IMR-90 (cell line): ENCODE data around the gene NOTCH3. TPM values are rescaled to one million over a fixed set of nuclear protein-coding genes. Genes with fewer than 3 reads are reported as not detected.

Experiments
- ATAC-seq: fragments of 200-7000 bp; cut with Tn5 transposase; 2 replicates; pipeline ENCODE4 v1.9.1; 2020; ENCODE audit warnings: low read depth, mild to moderate bottlenecking, moderate library complexity
- BruUV-seq: library from RNA; stranded (reverse); fragments of 400-500 nt; replicated peaks from 2 replicates; lab custom pipeline; 2021; lab: Mats Ljungman, UMichigan
- CTCF ChIA-PET: fragments of 300-600 bp; formaldehyde crosslinking; extraction: SDS; loops from one replicate; lab custom pipeline; 2021; ENCODE audit warnings: antibody characterized with exemption; lab: Yijun Ruan, JAX
- POLR2A ChIA-PET: fragments of 300-600 bp; sonication (Branson Sonifier 250); formaldehyde crosslinking; loops from one replicate; lab custom pipeline; 2022; ENCODE audit warnings: antibody characterized with exemption; ENCODE audit not compliant: unreplicated experiment; lab: Charles Lee
- DNase-seq: peaks from one replicate; pipeline ENCODE4 v3.0.0; 2013
- H2AFZ ChIP-seq: replicated peaks from 2 replicates; pipeline ENCODE3; 2013; ENCODE audit warnings: low read length, mild to moderate bottlenecking; ENCODE audit not compliant: poor library complexity
- H2AK5ac ChIP-seq: 2 replicates; pipeline ENCODE4 v1.6.1; 2013; ENCODE audit warnings: low read depth, low read length, inconsistent platforms
- H2AK9ac ChIP-seq: replicated peaks from 2 replicates; pipeline ENCODE3; 2013; ENCODE audit warnings: mild to moderate bottlenecking, low read depth, low read length, moderate library complexity; ENCODE audit not compliant: poor library complexity
- H2BK120ac ChIP-seq: 2 replicates; pipeline ENCODE4 v1.6.1; 2013; ENCODE audit warnings: low read depth, low read length, inconsistent platforms
- H2BK15ac ChIP-seq: 3 replicates; pipeline ENCODE4 v1.6.1; 2013; ENCODE audit warnings: low read depth, low read length, inconsistent platforms
- H2BK20ac ChIP-seq: 2 replicates; pipeline ENCODE4 v1.6.1; 2013; ENCODE audit warnings: low read depth, mild to moderate bottlenecking, inconsistent platforms, low read length, moderate library complexity
- H2BK5ac ChIP-seq: 2 replicates; pipeline ENCODE4 v1.6.1; 2013; ENCODE audit warnings: mild to moderate bottlenecking, low read depth, low read length, inconsistent platforms; ENCODE audit not compliant: poor library complexity, severe bottlenecking
- H3K14ac ChIP-seq: replicated peaks from 2 replicates; pipeline ENCODE4 v1.6.1; 2013; ENCODE audit warnings: low read depth, low read length, inconsistent platforms
- H3K18ac ChIP-seq: 2 replicates; pipeline ENCODE4 v1.6.1; 2013; ENCODE audit warnings: low read depth, low read length, control low read depth
- H3K23ac ChIP-seq: 2 replicates; pipeline ENCODE4 v1.6.1; 2013; ENCODE audit warnings: low read depth, low read length, inconsistent platforms
- H3K27ac ChIP-seq: 2 replicates; pipeline ENCODE4 v1.5.1; 2013; ENCODE audit warnings: mild to moderate bottlenecking, control low read depth, low read length; ENCODE audit not compliant: insufficient read depth
- H3K27me3 ChIP-seq: 2 replicates; pipeline ENCODE4 v1.6.1; 2013; ENCODE audit warnings: low read length; ENCODE audit not compliant: control insufficient read depth, insufficient read depth
- H3K36me3 ChIP-seq: 2 replicates; pipeline ENCODE4 v1.6.1; 2013; ENCODE audit warnings: low read length, mixed read lengths; ENCODE audit not compliant: control insufficient read depth, insufficient read depth
- H3K4ac ChIP-seq: 2 replicates; pipeline ENCODE4 v1.6.1; 2013; ENCODE audit warnings: low read depth, low read length, inconsistent platforms
- H3K4me1 ChIP-seq: 2 replicates; pipeline ENCODE4 v1.6.1; 2013; ENCODE audit warnings: low read length, mixed read lengths; ENCODE audit not compliant: control insufficient read depth, insufficient read depth
- H3K4me2 ChIP-seq: 2 replicates; pipeline ENCODE4 v1.6.1; 2013; ENCODE audit warnings: low read depth, mild to moderate bottlenecking, control low read depth, low read length, moderate library complexity
- H3K4me3 ChIP-seq: 2 replicates; pipeline ENCODE4 v1.5.1; 2013; ENCODE audit warnings: low read depth, mild to moderate bottlenecking, control low read depth, low read length, moderate library complexity; ENCODE audit not compliant: insufficient read depth
- H3K56ac ChIP-seq: 2 replicates; pipeline ENCODE4 v1.6.1; 2013; ENCODE audit warnings: low read length, inconsistent platforms; ENCODE audit not compliant: insufficient read depth; ENCODE audit errors: extremely low read depth
- H3K79me1 ChIP-seq, 2 experiments: 2 replicates each; pipeline ENCODE4 v1.6.1; 2013; ENCODE audit warnings: low read length in 2 of 2, inconsistent platforms in 1 of 2, low read depth in 1 of 2
- H3K9ac ChIP-seq: 2 replicates; pipeline ENCODE4 v1.6.1; 2013; ENCODE audit warnings: low read depth, low read length, control low read depth
- H3K9me1 ChIP-seq: 2 replicates; pipeline ENCODE4 v1.6.1; 2013; ENCODE audit warnings: low read length, inconsistent platforms; ENCODE audit not compliant: insufficient read depth
- H3K9me3 ChIP-seq: 2 replicates; pipeline ENCODE4 v1.6.1; 2013; ENCODE audit warnings: low read length; ENCODE audit not compliant: control insufficient read depth, insufficient read depth
- H4K20me1 ChIP-seq: 2 replicates; pipeline ENCODE4 v1.6.1; 2013; ENCODE audit warnings: low read length, inconsistent platforms; ENCODE audit not compliant: insufficient read depth
- H4K5ac ChIP-seq: 2 replicates; pipeline ENCODE4 v1.6.1; 2013; ENCODE audit warnings: mild to moderate bottlenecking, low read depth, low read length, control low read depth
- H4K8ac ChIP-seq, 2 experiments: 2 replicates each; pipeline ENCODE4 v1.6.1; 2013; ENCODE audit warnings: low read depth in 2 of 2, low read length in 2 of 2, control low read depth in 1 of 2, inconsistent platforms in 1 of 2
- H4K91ac ChIP-seq: 2 replicates; pipeline ENCODE4 v1.6.1; 2013; ENCODE audit warnings: low read depth, low read length, inconsistent platforms; ENCODE audit not compliant: insufficient read depth
- BHLHE40 ChIP-seq: fragments of 150-350 bp; IDR thresholded peaks from 2 replicates; pipeline ENCODE4 v1.6.1; 2016; ENCODE audit warnings: mild to moderate bottlenecking, low read depth, low read length
- CHD1 ChIP-seq: IDR thresholded peaks from 2 replicates; pipeline ENCODE4 v1.6.1; 2012; ENCODE audit warnings: low read depth, low read length, improper control_type of control experiment
- FOS ChIP-seq: fragments of 150-350 bp; IDR thresholded peaks from 2 replicates; pipeline ENCODE4 v1.6.1; 2016; ENCODE audit warnings: low read depth, low read length
- MAFK ChIP-seq: IDR thresholded peaks from 2 replicates; pipeline ENCODE4 v1.6.1; 2012; ENCODE audit warnings: low read depth, low read length, improper control_type of control experiment
- MAZ ChIP-seq: IDR thresholded peaks from 2 replicates; pipeline ENCODE4 v1.6.1; 2012; ENCODE audit warnings: low read depth, mild to moderate bottlenecking, low read length, improper control_type of control experiment, moderate library complexity, borderline replicate concordance
- MXI1 ChIP-seq: IDR thresholded peaks from 2 replicates; pipeline ENCODE4 v1.6.1; 2012; ENCODE audit warnings: low read depth, mild to moderate bottlenecking, low read length, moderate library complexity, borderline replicate concordance
- POLR2A ChIP-seq: IDR thresholded peaks from 2 replicates; pipeline ENCODE4 v1.6.1; 2012; ENCODE audit warnings: mild to moderate bottlenecking, low read depth, low read length
- RAD21 ChIP-seq: IDR thresholded peaks from 2 replicates; pipeline ENCODE4 v1.6.1; 2012; ENCODE audit warnings: low read length, improper control_type of control experiment
- RCOR1 ChIP-seq: IDR thresholded peaks from 2 replicates; pipeline ENCODE4 v1.6.1; 2012; ENCODE audit warnings: mild to moderate bottlenecking, low read length, improper control_type of control experiment; ENCODE audit not compliant: insufficient replicate concordance
- RFX5 ChIP-seq: IDR thresholded peaks from 2 replicates; pipeline ENCODE4 v1.8.0; 2012; ENCODE audit warnings: low read depth, mild to moderate bottlenecking, low read length, moderate library complexity
- WGBS, 2 experiments: methylation state at CpG; one replicate each; pipeline versions ENCODE4 v1.1.5 to v1.1.7; 2013; ENCODE audit warnings: missing lambda C conversion rate in 2 of 2; ENCODE audit not compliant: insufficient read length in 1 of 2; ENCODE audit errors: extremely low coverage in 2 of 2; 5-methylcytosine and 5-hydroxymethylcytosine counted together
- dilution Hi-C: fragments of 300-500 bp; cut with HindIII; formaldehyde crosslinking; loops from one replicate; pipeline ENCODE4 v1.14.3; 2018; ENCODE audit warnings: low sequenced_read_pairs; ENCODE audit not compliant: unreplicated experiment
- in situ Hi-C: fragments of 300-500 bp; cut with MboI; formaldehyde crosslinking; loops from 3 replicates; pipeline ENCODE4 v1.14.3; 2019; ENCODE audit warnings: low sequenced_read_pairs, inconsistent platforms, mixed read lengths
- intact Hi-C: fragments of 100-400 bp; cut with micrococcal nuclease; formaldehyde crosslinking; loops from 2 replicates; pipeline ENCODE4 v1.10.0; 2022
- polyA plus RNA-seq, 3 experiments: library from polyadenylated mRNA; depleted of rRNA; stranded (reverse); fragments of >200 nt; gene quantifications; 2 replicates each; pipeline ENCODE4 v1.2.3, GENCODE V29; 2012; ENCODE audit warnings: low replicate concordance in 1 of 3
- total RNA-seq: library from RNA; depleted of rRNA; stranded (reverse); fragments of >200 nt; gene quantifications from 2 replicates; pipeline ENCODE4 v1.2.3, GENCODE V29; 2012
- TF ChIP-seq, protein P1 (sequence below): fragments of 150-350 bp; IDR thresholded peaks from 2 replicates; pipeline ENCODE4 v1.6.1; 2016; ENCODE audit warnings: low read depth, mild to moderate bottlenecking, low read length, moderate library complexity, borderline replicate concordance
- TF ChIP-seq, protein P2 (sequence below): conservative IDR thresholded peaks from 2 replicates; pipeline ENCODE4 v1.5.1; 2012; ENCODE audit warnings: mild to moderate bottlenecking, low read depth, low read length, improper control_type of control experiment
- TF ChIP-seq, protein P3 (sequence below): fragments of 150-350 bp; IDR thresholded peaks from 2 replicates; pipeline ENCODE4 v1.6.1; 2017; ENCODE audit warnings: mild to moderate bottlenecking, antibody characterized with exemption, low read length, low read depth

Gene NOTCH3
- total and polyA plus RNA-seq, 2 of the 4 experiments (the other 2 are of a cell fraction) = 5.9 to 25.1 TPM

DNA sequence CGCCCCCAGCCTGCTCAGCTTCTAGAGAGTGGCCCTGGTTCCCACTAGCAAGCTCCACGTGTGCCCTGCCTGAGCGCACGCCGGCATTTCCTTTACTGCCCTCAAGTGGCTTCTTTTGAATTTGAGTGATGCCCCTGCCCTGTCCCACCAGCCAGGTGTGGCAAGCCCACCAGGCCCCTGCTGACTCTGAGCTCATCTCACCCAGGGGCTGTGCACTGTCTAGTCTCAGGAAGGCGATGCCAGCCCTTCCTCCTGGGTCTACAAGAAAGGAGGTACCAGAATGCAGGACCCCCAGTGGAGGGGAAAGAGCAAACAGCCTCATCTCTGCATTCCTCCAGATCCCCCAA, 48.7 kb upstream of the NOTCH3 start:
- H4K8ac ChIP-seq = peak overlapping the region; percentile 92 to 99
- peak overlapping the region; percentile 99 for H2AK5ac ChIP-seq
- 52% methylated on average over 2 of the region's 6 CpGs; no CpG with 5 or more reads in 1 of the 2 experiments for WGBS, 2 experiments
- peak overlapping the region; percentile 85 for H3K18ac ChIP-seq
- H3K4me3 ChIP-seq = no peak overlapping the region
- H3K4me2 ChIP-seq = peak overlapping the region; percentile 15
- H3K36me3 ChIP-seq = peaks cover 53% of the 10 kb centered on the region
- ATAC-seq = no peak; the same call in 1 of the 2 replicates
- dilution Hi-C loops (no loop called here), in situ Hi-C loops (no loop called here), intact Hi-C loops (no loop called here)
- H3K27me3 ChIP-seq = no peaks in the 10 kb centered on the region
- H3K9ac ChIP-seq = peak overlapping the region; percentile 11; the same call in 1 of the 2 replicates
- H2BK5ac ChIP-seq = peak overlapping the region; percentile 98
- H3K56ac ChIP-seq = peak overlapping the region; percentile 79
- H3K4me1 ChIP-seq = peaks cover 50% of the 10 kb centered on the region
- H3K27ac ChIP-seq = peak overlapping the region; percentile 91
- H2AK9ac ChIP-seq = peak overlapping the region; percentile 99
- peak overlapping the region; percentile 100 for H3K14ac ChIP-seq
- H4K91ac ChIP-seq = peak overlapping the region; percentile 100
- peaks cover 37% of the 10 kb centered on the region for H3K9me1 ChIP-seq
- peak overlapping the region; percentile 88; the same call in 2 of the 3 replicates for H2BK15ac ChIP-seq
- H4K20me1 ChIP-seq = peaks cover 81% of the 10 kb centered on the region
- POLR2A ChIA-PET = interaction anchor here (0.5 kb wide), 1 partner anchor 51 kb away, joined by 3 read pairs; no protein-coding TSS in a partner anchor
- peak overlapping the region; percentile 100 for H3K4ac ChIP-seq
- peak overlapping the region; percentile 88 for H2BK20ac ChIP-seq
- H3K9me3 ChIP-seq = no peaks in the 10 kb centered on the region
- no TSS peak for BruUV-seq
- no peak overlapping the region for H2AFZ ChIP-seq
- no peak for DNase-seq
- H3K23ac ChIP-seq = peak overlapping the region; percentile 90
- H4K5ac ChIP-seq = peak overlapping the region; percentile 90
- peak overlapping the region; percentile 87 for H2BK120ac ChIP-seq
- CTCF ChIA-PET = interaction anchor here (1.1 kb wide), 2 partner anchors 14 to 72 kb away, joined by 3 read pairs; no protein-coding TSS in a partner anchor
- TF ChIP-seq, protein P1, sequence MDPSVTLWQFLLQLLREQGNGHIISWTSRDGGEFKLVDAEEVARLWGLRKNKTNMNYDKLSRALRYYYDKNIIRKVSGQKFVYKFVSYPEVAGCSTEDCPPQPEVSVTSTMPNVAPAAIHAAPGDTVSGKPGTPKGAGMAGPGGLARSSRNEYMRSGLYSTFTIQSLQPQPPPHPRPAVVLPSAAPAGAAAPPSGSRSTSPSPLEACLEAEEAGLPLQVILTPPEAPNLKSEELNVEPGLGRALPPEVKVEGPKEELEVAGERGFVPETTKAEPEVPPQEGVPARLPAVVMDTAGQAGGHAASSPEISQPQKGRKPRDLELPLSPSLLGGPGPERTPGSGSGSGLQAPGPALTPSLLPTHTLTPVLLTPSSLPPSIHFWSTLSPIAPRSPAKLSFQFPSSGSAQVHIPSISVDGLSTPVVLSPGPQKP = no peak
- TF ChIP-seq MAZ (no peak), BHLHE40 (no peak), POLR2A (no peak), RFX5 (no peak), MAFK (no peak), FOS (no peak), CHD1 (no peak), RCOR1 (no peak), RAD21 (no peak), MXI1 (no peak)
- TF ChIP-seq, protein P2, sequence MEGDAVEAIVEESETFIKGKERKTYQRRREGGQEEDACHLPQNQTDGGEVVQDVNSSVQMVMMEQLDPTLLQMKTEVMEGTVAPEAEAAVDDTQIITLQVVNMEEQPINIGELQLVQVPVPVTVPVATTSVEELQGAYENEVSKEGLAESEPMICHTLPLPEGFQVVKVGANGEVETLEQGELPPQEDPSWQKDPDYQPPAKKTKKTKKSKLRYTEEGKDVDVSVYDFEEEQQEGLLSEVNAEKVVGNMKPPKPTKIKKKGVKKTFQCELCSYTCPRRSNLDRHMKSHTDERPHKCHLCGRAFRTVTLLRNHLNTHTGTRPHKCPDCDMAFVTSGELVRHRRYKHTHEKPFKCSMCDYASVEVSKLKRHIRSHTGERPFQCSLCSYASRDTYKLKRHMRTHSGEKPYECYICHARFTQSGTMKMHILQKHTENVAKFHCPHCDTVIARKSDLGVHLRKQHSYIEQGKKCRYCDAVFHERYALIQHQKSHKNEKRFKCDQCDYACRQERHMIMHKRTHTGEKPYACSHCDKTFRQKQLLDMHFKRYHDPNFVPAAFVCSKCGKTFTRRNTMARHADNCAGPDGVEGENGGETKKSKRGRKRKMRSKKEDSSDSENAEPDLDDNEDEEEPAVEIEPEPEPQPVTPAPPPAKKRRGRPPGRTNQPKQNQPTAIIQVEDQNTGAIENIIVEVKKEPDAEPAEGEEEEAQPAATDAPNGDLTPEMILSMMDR = no peak
- TF ChIP-seq, protein P3, sequence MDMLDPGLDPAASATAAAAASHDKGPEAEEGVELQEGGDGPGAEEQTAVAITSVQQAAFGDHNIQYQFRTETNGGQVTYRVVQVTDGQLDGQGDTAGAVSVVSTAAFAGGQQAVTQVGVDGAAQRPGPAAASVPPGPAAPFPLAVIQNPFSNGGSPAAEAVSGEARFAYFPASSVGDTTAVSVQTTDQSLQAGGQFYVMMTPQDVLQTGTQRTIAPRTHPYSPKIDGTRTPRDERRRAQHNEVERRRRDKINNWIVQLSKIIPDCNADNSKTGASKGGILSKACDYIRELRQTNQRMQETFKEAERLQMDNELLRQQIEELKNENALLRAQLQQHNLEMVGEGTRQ = no peak
- H3K79me1 ChIP-seq = peaks cover 33 to 94% of the 10 kb centered on the region in 2 experiments
